ENCODE measurements around the gene BANF2. TPM values are rescaled to one million over a fixed set of nuclear protein-coding genes. Genes with fewer than 3 reads are reported as not detected.
A peak's percentile ranks its signal among the peaks of the same experiment; 100 is the strongest.

The BANF2 gene
- total and polyA plus RNA-seq, 2 of the 13 experiments (the other 11 are each of a cell fraction or from before 2014, with no cell fraction given) = 0.35 TPM; not detected in 1

DNA sequence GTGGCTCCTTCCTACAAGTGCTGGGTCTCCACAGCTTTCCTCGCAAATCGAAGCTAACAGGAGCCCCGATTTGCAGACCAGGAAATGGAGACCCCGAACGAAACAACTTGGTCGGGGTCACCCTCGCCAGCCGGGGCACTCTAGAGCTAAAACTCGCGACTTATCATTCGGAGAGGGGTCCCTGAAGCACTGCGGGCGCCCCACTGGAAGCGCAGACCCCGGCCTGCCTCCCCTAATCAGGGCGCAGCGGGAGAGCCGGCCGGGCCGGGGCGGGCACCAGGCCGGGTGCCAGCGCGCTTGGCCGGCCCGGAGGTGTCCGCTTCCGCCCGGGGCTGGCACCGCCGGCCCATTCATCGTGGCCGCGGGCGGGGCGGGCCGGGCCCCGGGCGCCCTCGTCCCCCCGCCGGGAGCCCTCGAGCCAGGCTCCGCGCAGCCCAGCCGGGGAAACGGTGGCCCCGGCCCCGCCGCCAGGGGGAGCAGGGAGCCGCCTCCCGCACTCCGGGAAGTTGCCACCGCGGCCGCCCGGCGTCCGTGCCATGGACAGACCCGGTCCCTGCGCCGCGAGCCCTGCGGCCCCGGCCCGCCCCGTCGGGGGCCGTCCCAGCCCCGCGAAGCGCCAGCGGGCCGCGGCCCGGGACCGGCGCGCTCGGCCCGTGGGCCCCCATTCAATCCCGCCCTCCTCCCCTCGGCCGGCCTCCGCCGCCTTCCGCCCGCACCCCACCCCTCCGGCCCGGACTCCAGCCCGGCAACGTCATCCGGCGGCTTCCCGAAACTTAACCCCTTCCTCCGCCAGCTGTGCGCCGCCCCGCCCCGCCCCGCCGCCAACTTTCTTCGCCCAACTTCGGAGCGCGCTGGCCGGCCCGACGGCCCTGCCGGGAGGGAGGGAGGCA, 18.7 kb upstream of the BANF2 start (continued):
- TF ChIP-seq NFRKB (IDR thresholded peaks at IDR 0.05) = no peak
- TF ChIP-seq, protein P1, sequence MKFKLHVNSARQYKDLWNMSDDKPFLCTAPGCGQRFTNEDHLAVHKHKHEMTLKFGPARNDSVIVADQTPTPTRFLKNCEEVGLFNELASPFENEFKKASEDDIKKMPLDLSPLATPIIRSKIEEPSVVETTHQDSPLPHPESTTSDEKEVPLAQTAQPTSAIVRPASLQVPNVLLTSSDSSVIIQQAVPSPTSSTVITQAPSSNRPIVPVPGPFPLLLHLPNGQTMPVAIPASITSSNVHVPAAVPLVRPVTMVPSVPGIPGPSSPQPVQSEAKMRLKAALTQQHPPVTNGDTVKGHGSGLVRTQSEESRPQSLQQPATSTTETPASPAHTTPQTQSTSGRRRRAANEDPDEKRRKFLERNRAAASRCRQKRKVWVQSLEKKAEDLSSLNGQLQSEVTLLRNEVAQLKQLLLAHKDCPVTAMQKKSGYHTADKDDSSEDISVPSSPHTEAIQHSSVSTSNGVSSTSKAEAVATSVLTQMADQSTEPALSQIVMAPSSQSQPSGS (CRISPR knock-in tag; IDR thresholded peaks at IDR 0.05) = no peak
- 0 out of 2 replicates have a peak, but pooled peaks have one; percentile 64 for TF ChIP-seq ARID2 (CRISPR knock-in tag; IDR thresholded peaks at IDR 0.05; ENCODE audit: borderline replicate concordance)
- peak; percentile 11; the same call in 1 of the 2 replicates for TF ChIP-seq RARA (CRISPR knock-in tag; IDR thresholded peaks at IDR 0.05)
- no peak for TF ChIP-seq MZF1 (CRISPR knock-in tag; IDR thresholded peaks at IDR 0.05; ENCODE audit: borderline replicate concordance)
- TF ChIP-seq REPIN1 (CRISPR knock-in tag; IDR thresholded peaks at IDR 0.05; ENCODE audit: borderline replicate concordance, low read depth) = 0 out of 2 replicates have a peak, but pooled peaks have one; percentile 20
- TF ChIP-seq SALL1 (CRISPR knock-in tag; IDR thresholded peaks at IDR 0.05) = peak; percentile 62; the same call in 1 of the 2 replicates
- peak; percentile 12; the same call in 1 of the 2 replicates for TF ChIP-seq ZBTB7B (CRISPR knock-in tag; IDR thresholded peaks at IDR 0.05)
- TF ChIP-seq, protein P2, sequence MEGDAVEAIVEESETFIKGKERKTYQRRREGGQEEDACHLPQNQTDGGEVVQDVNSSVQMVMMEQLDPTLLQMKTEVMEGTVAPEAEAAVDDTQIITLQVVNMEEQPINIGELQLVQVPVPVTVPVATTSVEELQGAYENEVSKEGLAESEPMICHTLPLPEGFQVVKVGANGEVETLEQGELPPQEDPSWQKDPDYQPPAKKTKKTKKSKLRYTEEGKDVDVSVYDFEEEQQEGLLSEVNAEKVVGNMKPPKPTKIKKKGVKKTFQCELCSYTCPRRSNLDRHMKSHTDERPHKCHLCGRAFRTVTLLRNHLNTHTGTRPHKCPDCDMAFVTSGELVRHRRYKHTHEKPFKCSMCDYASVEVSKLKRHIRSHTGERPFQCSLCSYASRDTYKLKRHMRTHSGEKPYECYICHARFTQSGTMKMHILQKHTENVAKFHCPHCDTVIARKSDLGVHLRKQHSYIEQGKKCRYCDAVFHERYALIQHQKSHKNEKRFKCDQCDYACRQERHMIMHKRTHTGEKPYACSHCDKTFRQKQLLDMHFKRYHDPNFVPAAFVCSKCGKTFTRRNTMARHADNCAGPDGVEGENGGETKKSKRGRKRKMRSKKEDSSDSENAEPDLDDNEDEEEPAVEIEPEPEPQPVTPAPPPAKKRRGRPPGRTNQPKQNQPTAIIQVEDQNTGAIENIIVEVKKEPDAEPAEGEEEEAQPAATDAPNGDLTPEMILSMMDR (CRISPR knock-in tag; IDR thresholded peaks at IDR 0.05) = peak; percentile 73
- TF ChIP-seq ZNF225 (CRISPR knock-in tag; IDR thresholded peaks at IDR 0.05) = peak; percentile 6; the same call in 1 of the 2 replicates
- no peak for TF ChIP-seq ZKSCAN1 (IDR thresholded peaks at IDR 0.05; ENCODE audit: low read length)
- TF ChIP-seq, protein P3, sequence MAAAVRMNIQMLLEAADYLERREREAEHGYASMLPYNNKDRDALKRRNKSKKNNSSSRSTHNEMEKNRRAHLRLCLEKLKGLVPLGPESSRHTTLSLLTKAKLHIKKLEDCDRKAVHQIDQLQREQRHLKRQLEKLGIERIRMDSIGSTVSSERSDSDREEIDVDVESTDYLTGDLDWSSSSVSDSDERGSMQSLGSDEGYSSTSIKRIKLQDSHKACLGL (CRISPR knock-in tag; IDR thresholded peaks at IDR 0.05) = peak; percentile 32; the same call in 1 of the 2 replicates
- TF ChIP-seq, protein P4, sequence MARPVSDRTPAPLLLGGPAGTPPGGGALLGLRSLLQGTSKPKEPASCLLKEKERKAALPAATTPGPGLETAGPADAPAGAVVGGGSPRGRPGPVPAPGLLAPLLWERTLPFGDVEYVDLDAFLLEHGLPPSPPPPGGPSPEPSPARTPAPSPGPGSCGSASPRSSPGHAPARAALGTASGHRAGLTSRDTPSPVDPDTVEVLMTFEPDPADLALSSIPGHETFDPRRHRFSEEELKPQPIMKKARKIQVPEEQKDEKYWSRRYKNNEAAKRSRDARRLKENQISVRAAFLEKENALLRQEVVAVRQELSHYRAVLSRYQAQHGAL (CRISPR knock-in tag; IDR thresholded peaks at IDR 0.05; ENCODE audit: not compliant biosample characterization) = no peak
- TF ChIP-seq, protein P5, sequence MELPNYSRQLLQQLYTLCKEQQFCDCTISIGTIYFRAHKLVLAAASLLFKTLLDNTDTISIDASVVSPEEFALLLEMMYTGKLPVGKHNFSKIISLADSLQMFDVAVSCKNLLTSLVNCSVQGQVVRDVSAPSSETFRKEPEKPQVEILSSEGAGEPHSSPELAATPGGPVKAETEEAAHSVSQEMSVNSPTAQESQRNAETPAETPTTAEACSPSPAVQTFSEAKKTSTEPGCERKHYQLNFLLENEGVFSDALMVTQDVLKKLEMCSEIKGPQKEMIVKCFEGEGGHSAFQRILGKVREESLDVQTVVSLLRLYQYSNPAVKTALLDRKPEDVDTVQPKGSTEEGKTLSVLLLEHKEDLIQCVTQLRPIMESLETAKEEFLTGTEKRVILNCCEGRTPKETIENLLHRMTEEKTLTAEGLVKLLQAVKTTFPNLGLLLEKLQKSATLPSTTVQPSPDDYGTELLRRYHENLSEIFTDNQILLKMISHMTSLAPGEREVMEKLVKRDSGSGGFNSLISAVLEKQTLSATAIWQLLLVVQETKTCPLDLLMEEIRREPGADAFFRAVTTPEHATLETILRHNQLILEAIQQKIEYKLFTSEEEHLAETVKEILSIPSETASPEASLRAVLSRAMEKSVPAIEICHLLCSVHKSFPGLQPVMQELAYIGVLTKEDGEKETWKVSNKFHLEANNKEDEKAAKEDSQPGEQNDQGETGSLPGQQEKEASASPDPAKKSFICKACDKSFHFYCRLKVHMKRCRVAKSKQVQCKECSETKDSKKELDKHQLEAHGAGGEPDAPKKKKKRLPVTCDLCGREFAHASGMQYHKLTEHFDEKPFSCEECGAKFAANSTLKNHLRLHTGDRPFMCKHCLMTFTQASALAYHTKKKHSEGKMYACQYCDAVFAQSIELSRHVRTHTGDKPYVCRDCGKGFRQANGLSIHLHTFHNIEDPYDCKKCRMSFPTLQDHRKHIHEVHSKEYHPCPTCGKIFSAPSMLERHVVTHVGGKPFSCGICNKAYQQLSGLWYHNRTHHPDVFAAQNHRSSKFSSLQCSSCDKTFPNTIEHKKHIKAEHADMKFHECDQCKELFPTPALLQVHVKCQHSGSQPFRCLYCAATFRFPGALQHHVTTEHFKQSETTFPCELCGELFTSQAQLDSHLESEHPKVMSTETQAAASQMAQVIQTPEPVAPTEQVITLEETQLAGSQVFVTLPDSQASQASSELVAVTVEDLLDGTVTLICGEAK (IDR thresholded peaks at IDR 0.05) = no peak
- TF ChIP-seq, protein P5 (CRISPR knock-in tag; IDR thresholded peaks at IDR 0.05) = 0 out of 2 replicates have a peak, but pooled peaks have one; percentile 6

Data from HepG2 (cell line).